H54 (cell line): Measurements from ENCODE around the gene GBGT1.

Experiments
- DNase-seq: peaks from one replicate; pipeline ENCODE4 v3.0.0; 2011; ENCODE audit warnings: low spot score, mixed read lengths; ENCODE audit not compliant: insufficient read length
- FAIRE-seq: peaks from 3 replicates; lab custom pipeline; 2011; peaks lifted over from hg19 to GRCh38; lab: Jason Lieb, UNC
- POLR2A ChIP-seq: IDR thresholded peaks from 2 replicates; pipeline ENCODE4 v1.6.1; 2011; ENCODE audit warnings: low read depth, mild to moderate bottlenecking, low read length

Gene GBGT1

GRCh38 chr9:133126697-133127339, 36.9 kb downstream of the GBGT1 start:
- DNase-seq (no peak), FAIRE-seq (no peak)

GRCh38 chr9:133125941-133126696, 37.6 kb downstream of the GBGT1 start:
- FAIRE-seq: no peak
- TF ChIP-seq POLR2A: no peak
- DNase-seq: no peak

More at GRCh38 chr9:133126697-133127339, 36.9 kb downstream of the GBGT1 start:
- no peak for TF ChIP-seq POLR2A

DNA sequence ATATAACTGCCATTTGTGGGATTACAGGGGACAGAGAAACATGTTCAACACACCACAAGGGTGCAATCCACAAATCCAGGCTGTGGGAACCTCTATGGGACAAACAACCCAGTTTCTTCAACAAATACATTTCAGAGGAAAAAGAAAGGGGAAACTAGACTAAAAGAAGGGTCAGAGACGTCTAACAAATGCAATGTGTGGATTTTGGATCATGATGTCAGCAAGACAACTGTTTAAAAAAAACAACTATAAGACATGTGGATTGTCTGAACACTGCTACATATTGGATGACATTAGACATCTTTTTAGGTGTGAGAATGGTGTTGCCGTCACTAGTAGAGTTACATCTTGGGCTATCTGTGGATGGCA, 38.8 kb downstream of the GBGT1 start:
- no peak for TF ChIP-seq POLR2A
- FAIRE-seq (no peak), DNase-seq (no peak)

DNA sequence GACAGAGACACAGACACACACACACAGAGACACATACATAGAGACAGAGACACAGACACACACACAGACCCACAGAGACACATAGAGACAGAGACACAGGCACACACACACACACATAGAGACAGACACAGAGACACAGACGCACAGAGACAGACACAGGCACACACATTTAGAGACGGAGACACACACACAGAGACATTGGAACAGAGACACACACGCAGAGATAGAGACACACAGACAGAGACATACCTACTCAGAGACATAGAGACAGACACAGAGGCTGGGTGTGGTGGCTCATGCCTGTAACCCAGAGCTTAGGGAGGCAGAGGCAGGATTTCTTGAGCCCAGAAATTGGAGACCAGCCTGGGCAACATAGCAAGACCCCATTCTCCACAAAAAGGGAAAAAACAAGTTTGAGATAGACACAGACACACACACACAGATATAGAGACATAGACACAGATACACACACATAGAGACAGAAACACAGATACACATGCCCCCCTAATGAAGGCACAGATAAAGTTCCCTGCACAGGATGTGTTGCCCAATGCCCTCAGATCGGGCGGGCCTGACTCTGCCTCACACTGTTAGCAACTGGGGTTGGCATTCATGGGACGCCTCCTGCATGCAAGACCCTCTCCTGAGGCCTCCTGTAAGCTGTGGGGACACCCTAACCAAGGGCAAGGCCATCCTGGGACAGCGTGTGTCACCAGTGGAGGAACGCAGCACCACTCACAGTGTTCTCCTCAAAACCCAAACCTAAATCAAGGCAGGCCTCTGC, 39.4 kb downstream of the GBGT1 start:
- no peak for TF ChIP-seq POLR2A
- DNase-seq: no peak
- FAIRE-seq: no peak

- DNase-seq (no peak), FAIRE-seq (no peak)
- TF ChIP-seq POLR2A: no peak
Measured at GRCh38 chr9:133122935-133123611, 40.6 kb downstream of the GBGT1 start.

GRCh38 chr9:133122605-133122934, 41.1 kb downstream of the GBGT1 start:
- no peak for DNase-seq
- FAIRE-seq: no peak
- TF ChIP-seq POLR2A: no peak

- DNase-seq: no peak
- TF ChIP-seq POLR2A: no peak
- no peak for FAIRE-seq
Measured at GRCh38 chr9:133121915-133122550, 41.7 kb downstream of the GBGT1 start.

DNA sequence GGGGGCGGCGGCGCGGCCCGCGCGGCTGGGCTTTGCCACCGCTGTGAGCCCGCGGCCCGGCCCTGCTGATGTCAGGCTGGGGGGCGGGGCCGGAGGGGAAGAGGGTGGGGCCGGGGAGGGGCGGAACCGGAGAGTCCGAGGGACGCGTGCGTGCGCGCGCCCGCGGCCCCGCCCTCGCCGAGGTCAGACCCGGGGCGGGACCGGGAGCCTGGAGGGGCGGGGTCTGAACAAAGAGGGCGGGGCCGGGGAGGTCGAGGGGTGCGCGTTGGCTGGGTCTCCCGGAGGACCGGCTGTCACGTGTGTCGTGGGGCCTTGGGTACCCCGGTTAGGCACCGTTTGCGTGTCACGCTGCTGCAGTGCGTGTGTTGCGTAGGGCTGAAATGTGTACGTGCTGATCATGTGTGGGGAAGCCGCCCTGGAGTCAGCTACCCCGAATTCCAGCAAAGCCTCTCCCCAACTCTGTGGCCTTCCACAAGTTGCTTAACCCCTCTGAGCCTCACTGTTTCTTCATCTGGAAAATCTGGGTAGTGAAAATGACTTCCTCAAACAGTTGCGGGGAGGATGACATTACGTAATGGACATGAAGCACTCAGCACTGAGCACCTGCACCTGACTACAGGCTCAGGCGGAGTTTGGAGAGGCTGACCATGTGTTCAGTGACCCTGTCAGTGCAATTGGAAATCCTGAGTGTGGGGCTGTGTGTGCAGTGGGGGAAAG, 42.4 kb downstream of the GBGT1 start, which contains the start of gene RALGDS:
TSS of gene RALGDS (minus strand) at position 43 of the 717 bp plus-strand sequence. CDS start 86 bp downstream, outside the sequence.
- no peak for TF ChIP-seq POLR2A
- DNase-seq (peak; percentile 97), FAIRE-seq (no peak)

DNA sequence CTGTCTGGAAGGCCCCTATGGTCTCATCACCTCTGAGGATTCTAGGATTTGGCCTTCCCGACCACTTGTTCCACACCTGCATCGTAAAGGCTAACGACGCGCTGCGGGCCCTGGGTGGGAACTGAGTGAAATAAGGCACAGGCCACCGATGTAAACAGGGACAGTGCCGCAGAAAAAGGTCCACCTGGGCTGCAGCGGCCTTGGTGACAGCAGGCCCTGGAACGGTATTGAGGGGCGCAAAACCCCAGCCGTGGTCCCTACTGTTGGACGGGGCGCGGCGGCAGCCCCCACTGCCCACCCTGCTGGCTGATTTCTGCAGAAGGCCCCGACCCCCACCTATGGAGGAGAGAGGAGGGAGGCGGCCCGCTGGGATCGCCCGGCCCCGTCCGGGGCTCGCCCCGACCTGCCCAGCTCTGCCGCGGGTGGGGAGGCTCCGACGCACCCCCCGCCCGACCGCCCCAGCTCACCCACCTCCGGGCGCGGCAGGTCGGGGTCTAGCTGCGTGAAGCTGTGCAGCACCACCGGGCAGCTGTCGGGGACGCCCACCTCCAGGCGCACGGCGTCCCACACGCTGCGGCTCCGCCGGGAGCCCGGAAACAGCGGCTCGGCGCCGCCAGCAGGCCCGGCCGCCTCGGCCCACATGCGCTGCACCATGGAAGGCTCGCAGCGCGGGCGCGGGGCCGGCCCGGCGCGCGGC, 43.1 kb downstream of the GBGT1 start:
- FAIRE-seq (no peak), DNase-seq (no peak)
- TF ChIP-seq POLR2A: peak; percentile 57; the same call in 1 of the 2 replicates

- DNase-seq (no peak), FAIRE-seq (no peak)
- no peak for TF ChIP-seq POLR2A
Measured at GRCh38 chr9:133119846-133120500, 43.7 kb downstream of the GBGT1 start.

DNA sequence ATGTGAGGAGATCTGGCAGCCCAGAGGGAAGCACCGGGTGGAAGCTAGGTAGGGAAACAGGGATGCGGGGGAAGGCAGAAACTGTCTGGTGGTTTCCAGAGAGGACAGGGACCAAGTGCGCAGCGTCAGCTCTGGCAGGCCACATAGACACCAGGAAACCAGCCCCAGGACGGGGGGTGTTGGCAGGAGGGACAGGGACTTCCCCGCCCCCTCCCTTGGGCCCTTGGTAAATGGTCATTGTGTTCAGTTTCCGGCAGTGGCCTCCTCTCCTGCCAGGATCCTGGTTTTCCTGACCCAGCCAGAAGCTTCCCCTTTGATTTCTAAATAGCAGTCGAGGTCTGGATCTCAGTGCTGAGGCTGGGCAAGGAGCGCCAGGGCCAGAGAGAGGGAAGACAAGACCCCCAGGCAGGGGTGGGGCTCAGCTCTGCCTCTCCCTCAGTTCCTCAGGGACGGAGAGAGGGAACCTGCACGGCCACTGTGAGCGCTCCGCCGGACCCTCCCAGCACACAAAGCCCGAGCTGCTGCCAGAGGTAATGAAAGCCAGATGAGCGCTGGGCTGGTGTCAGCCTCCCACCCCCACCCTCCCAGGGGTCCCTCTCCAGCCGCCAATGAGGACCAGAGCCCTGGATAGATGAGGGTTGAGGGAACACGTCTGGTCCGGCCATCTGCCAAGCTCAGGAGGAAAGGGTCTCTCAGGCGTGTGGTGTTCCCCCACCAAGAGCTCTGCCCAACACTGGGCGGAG, 44.4 kb downstream of the GBGT1 start:
- DNase-seq (no peak), FAIRE-seq (no peak)
- no peak for TF ChIP-seq POLR2A

GRCh38 chr9:133118568-133118967, 45.1 kb downstream of the GBGT1 start:
- no peak for FAIRE-seq

More at GRCh38 chr9:133118568-133118967, 45.1 kb downstream of the GBGT1 start:
- TF ChIP-seq POLR2A: no peak
- DNase-seq: no peak
